H9 (cell line): ENCODE data around the gene CCDC93. TPM values are rescaled to one million over a fixed set of nuclear protein-coding genes. Genes with fewer than 3 reads are reported as not detected.

Experiments
- DNase-seq: peaks from one replicate; pipeline ENCODE4 v3.0.0-alpha.2; 2017
- H2AFZ ChIP-seq: one replicate; pipeline ENCODE4 v1.6.1; 2013; ENCODE audit warnings: mild to moderate bottlenecking, low read length, control low read depth, moderate library complexity
- H2AK5ac ChIP-seq: 2 replicates; pipeline ENCODE4 v1.6.1; 2013; ENCODE audit warnings: low read length, control low read depth, mixed read lengths; ENCODE audit not compliant: insufficient read length
- H2BK120ac ChIP-seq: one replicate; pipeline ENCODE4 v1.6.1; 2013; ENCODE audit warnings: low read depth, mild to moderate bottlenecking, low read length, control low read depth, inconsistent platforms; ENCODE audit not compliant: poor library complexity, severe bottlenecking
- H2BK12ac ChIP-seq: 2 replicates; pipeline ENCODE4 v1.6.1; 2013; ENCODE audit warnings: low read length, control low read depth, mixed read lengths, low read depth; ENCODE audit not compliant: insufficient read length
- H2BK15ac ChIP-seq: 2 replicates; pipeline ENCODE4 v1.6.1; 2013; ENCODE audit warnings: low read depth, low read length, control low read depth
- H2BK20ac ChIP-seq: one replicate; pipeline ENCODE4 v1.6.1; 2013; ENCODE audit warnings: low read depth, mild to moderate bottlenecking, low read length, control low read depth, inconsistent platforms; ENCODE audit not compliant: poor library complexity, severe bottlenecking
- H2BK5ac ChIP-seq: 2 replicates; pipeline ENCODE4 v1.6.1; 2013; ENCODE audit warnings: low read length, control low read depth, mixed read lengths; ENCODE audit not compliant: insufficient read length
- H3K14ac ChIP-seq: 2 replicates; pipeline ENCODE4 v1.6.1; 2013; ENCODE audit warnings: low read length, control low read depth; ENCODE audit not compliant: insufficient read depth
- H3K18ac ChIP-seq: 2 replicates; pipeline ENCODE4 v1.6.1; 2013; ENCODE audit warnings: low read depth, mild to moderate bottlenecking, mixed read lengths, low read length, control low read depth; ENCODE audit not compliant: insufficient read length
- H3K23ac ChIP-seq: 2 replicates; pipeline ENCODE4 v1.6.1; 2013; ENCODE audit warnings: low read length, control low read depth, mixed read lengths, low read depth; ENCODE audit not compliant: insufficient read length
- H3K23me2 ChIP-seq: 2 replicates; pipeline ENCODE4 v1.6.1; 2013; ENCODE audit warnings: low read depth, mild to moderate bottlenecking, mixed read lengths, low read length, control low read depth; ENCODE audit not compliant: insufficient read length, poor library complexity, severe bottlenecking
- H3K27ac ChIP-seq: 2 replicates; pipeline ENCODE4 v1.5.1; 2013; ENCODE audit warnings: low read length, control low read depth, mixed read lengths, low read depth; ENCODE audit not compliant: insufficient read length
- H3K27me3 ChIP-seq: 2 replicates; pipeline ENCODE4 v1.6.1; 2013; ENCODE audit warnings: low read length, control low read depth, inconsistent platforms; ENCODE audit not compliant: insufficient read depth
- H3K4ac ChIP-seq: 2 replicates; pipeline ENCODE4 v1.6.1; 2013; ENCODE audit warnings: low read depth, mild to moderate bottlenecking, control low read depth, inconsistent platforms, low read length, moderate library complexity
- H3K4me1 ChIP-seq: 2 replicates; pipeline ENCODE4 v1.6.1; 2013; ENCODE audit warnings: low read length, control low read depth, inconsistent platforms; ENCODE audit not compliant: insufficient read depth
- H3K4me2 ChIP-seq: 2 replicates; pipeline ENCODE4 v1.6.1; 2013; ENCODE audit warnings: low read length, control low read depth, mixed read lengths; ENCODE audit not compliant: insufficient read length, insufficient read depth
- H3K56ac ChIP-seq: 2 replicates; pipeline ENCODE4 v1.6.1; 2013; ENCODE audit warnings: low read depth, mild to moderate bottlenecking, mixed read lengths, low read length, control low read depth; ENCODE audit not compliant: insufficient read length
- H3K79me1 ChIP-seq: 2 replicates; pipeline ENCODE4 v1.6.1; 2013; ENCODE audit warnings: low read depth, mild to moderate bottlenecking, moderate library complexity, low read length, control low read depth, inconsistent platforms; ENCODE audit not compliant: insufficient read depth, poor library complexity, severe bottlenecking
- H3K79me2 ChIP-seq: 2 replicates; pipeline ENCODE4 v1.6.1; 2013; ENCODE audit warnings: low read length, control low read depth, inconsistent platforms; ENCODE audit not compliant: insufficient read depth
- H3K9ac ChIP-seq: 2 replicates; pipeline ENCODE4 v1.6.1; 2013; ENCODE audit warnings: low read length, control low read depth, mixed read lengths; ENCODE audit not compliant: insufficient read length; ENCODE audit errors: extremely low read depth
- H3K9me3 ChIP-seq: one replicate; pipeline ENCODE4 v1.6.1; 2013; ENCODE audit warnings: low read depth, low read length, inconsistent platforms; ENCODE audit not compliant: control insufficient read depth
- H3T11ph ChIP-seq: one replicate; pipeline ENCODE4 v1.6.1; 2013; ENCODE audit warnings: mild to moderate bottlenecking, low read length, control low read depth, inconsistent platforms
- H4K20me1 ChIP-seq: one replicate; pipeline ENCODE4 v1.6.1; 2013; ENCODE audit not compliant: control insufficient read depth, insufficient read length, insufficient read depth
- H4K5ac ChIP-seq: 2 replicates; pipeline ENCODE4 v1.6.1; 2013; ENCODE audit warnings: low read depth, mild to moderate bottlenecking, mixed read lengths, low read length, control low read depth; ENCODE audit not compliant: insufficient read length
- H4K8ac ChIP-seq: replicated peaks from 2 replicates; pipeline ENCODE4 v1.6.1; 2013; ENCODE audit warnings: low read length, control low read depth, mixed read lengths, low read depth; ENCODE audit not compliant: insufficient read length
- H4K91ac ChIP-seq: 2 replicates; pipeline ENCODE4 v1.6.1; 2013; ENCODE audit warnings: low read depth, mild to moderate bottlenecking, moderate library complexity, mixed read lengths, low read length, control low read depth; ENCODE audit not compliant: insufficient read length
- H3K27ac Mint-ChIP-seq, 3 experiments: 2 replicates in 2 of 3; 3 replicates in 1 of 3; pipeline ENCODE4 v1.8.0; 2020 to 2021; ENCODE audit warnings: mixed read lengths in 3 of 3, mild to moderate bottlenecking in 1 of 3, moderate library complexity in 1 of 3
- H3K27me3 Mint-ChIP-seq: 2 replicates; pipeline ENCODE4 v1.8.0; 2021; ENCODE audit warnings: low read depth, mild to moderate bottlenecking, moderate library complexity, mixed read lengths
- H3K36me3 Mint-ChIP-seq, 3 experiments: 2 replicates in 2 of 3; 3 replicates in 1 of 3; pipeline ENCODE4 v1.8.0; 2020 to 2021; ENCODE audit warnings: low read depth in 3 of 3, mixed read lengths in 3 of 3; ENCODE audit not compliant: insufficient read depth in 1 of 3
- H3K4me1 Mint-ChIP-seq, 2 experiments: 2 replicates each; pipeline ENCODE4 v1.8.0; 2020; ENCODE audit warnings: mixed read lengths in 2 of 2
- H3K4me3 Mint-ChIP-seq, 2 experiments: 2 replicates in 1 of 2; 3 replicates in 1 of 2; pipeline ENCODE4 v1.8.0; 2020 to 2021; ENCODE audit warnings: mild to moderate bottlenecking in 2 of 2, mixed read lengths in 2 of 2, moderate library complexity in 1 of 2
- H3K9me3 Mint-ChIP-seq, 2 experiments: 2 replicates in 1 of 2; 3 replicates in 1 of 2; pipeline ENCODE4 v1.8.0; 2020; ENCODE audit warnings: mild to moderate bottlenecking in 2 of 2, mixed read lengths in 2 of 2, moderate library complexity in 1 of 2
- WGBS: extraction: QIAGEN DNeasy Blood & Tissue Kit; methylation state at CpG from one replicate; pipeline ENCODE4 v1.1.7; 2013; ENCODE audit warnings: missing lambda C conversion rate, low lambda C conversion rate, mixed read lengths; ENCODE audit not compliant: insufficient read length; ENCODE audit errors: extremely low coverage; 5-methylcytosine and 5-hydroxymethylcytosine counted together
- total RNA-seq: library from RNA; stranded (reverse); gene quantifications from 2 replicates; pipeline ENCODE4 v1.2.1, GENCODE V29; 2021
- TF ChIP-seq, protein P1 (sequence below): fragments of 200-600 bp; sonication (generic); conservative IDR thresholded peaks from 3 replicates; pipeline ENCODE4 v1.8.0; 2021; ENCODE audit warnings: antibody characterized with exemption, mild to moderate bottlenecking

CCDC93 gene
- total RNA-seq, 1 experiment from 2014 or later: 16.4 TPM

DNA sequence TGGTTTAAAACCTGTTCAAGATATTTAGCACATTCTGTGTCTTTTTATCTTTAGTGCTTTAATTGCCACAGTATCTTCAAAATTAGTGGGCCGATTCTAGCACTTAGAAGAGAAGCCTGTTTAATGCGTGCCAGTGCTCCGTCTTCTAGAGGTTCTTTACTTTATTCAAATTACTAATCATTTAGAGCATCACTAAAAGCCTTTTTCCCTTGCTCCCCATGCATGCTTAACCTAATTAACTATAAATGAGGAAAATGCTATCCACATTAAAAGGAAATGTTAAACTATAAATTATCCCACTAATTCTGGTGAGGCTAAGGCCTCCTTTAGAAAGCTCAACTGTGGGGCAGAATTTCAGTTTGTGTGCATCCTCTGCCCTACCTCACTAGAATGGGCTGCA lies 42.9 kb upstream of the CCDC93 start:
- H3K27ac Mint-ChIP-seq: no peak overlapping the region

More for the DNA sequence above, 42.9 kb upstream of the CCDC93 start:
- Histone ChIP-seq H3K23me2 (no peaks in the 10 kb centered on the region), H2BK120ac (no peak overlapping the region), H2BK20ac (no peak overlapping the region), H3K9me3 (no peaks in the 10 kb centered on the region), H3K79me2 (no peaks in the 10 kb centered on the region), H2AFZ (no peak overlapping the region), H3K18ac (no peak overlapping the region), H2BK5ac (no peak overlapping the region), H2BK12ac (no peak overlapping the region), H3K27ac (no peak overlapping the region), H4K8ac (no peak overlapping the region), H3K79me1 (no peaks in the 10 kb centered on the region), H3K4me1 (no peaks in the 10 kb centered on the region), H3K4ac (no peak overlapping the region), H3K27me3 (no peaks in the 10 kb centered on the region), H3T11ph (no peak overlapping the region), H2AK5ac (no peak overlapping the region), H3K56ac (no peak overlapping the region), H3K4me2 (no peak overlapping the region), H2BK15ac (no peak overlapping the region), H4K20me1 (no peaks in the 10 kb centered on the region), H3K23ac (no peak overlapping the region), H4K91ac (no peak overlapping the region), H4K5ac (no peak overlapping the region), H3K9ac (no peak overlapping the region), H3K14ac (no peak overlapping the region)
- Mint-ChIP-seq H3K9me3 (no peaks in the 10 kb centered on the region), H3K4me1 (peaks cover 2 to 6% of the 10 kb centered on the region in 2 experiments), H3K36me3 (no peaks in the 10 kb centered on the region), H3K4me3 (no peak overlapping the region), H3K27me3 (peaks cover under 1% of the 10 kb centered on the region; the same call in 1 of the 2 replicates)
- no CpG with 5 or more reads among the region's 3 CpGs for WGBS
- TF ChIP-seq, protein P1, sequence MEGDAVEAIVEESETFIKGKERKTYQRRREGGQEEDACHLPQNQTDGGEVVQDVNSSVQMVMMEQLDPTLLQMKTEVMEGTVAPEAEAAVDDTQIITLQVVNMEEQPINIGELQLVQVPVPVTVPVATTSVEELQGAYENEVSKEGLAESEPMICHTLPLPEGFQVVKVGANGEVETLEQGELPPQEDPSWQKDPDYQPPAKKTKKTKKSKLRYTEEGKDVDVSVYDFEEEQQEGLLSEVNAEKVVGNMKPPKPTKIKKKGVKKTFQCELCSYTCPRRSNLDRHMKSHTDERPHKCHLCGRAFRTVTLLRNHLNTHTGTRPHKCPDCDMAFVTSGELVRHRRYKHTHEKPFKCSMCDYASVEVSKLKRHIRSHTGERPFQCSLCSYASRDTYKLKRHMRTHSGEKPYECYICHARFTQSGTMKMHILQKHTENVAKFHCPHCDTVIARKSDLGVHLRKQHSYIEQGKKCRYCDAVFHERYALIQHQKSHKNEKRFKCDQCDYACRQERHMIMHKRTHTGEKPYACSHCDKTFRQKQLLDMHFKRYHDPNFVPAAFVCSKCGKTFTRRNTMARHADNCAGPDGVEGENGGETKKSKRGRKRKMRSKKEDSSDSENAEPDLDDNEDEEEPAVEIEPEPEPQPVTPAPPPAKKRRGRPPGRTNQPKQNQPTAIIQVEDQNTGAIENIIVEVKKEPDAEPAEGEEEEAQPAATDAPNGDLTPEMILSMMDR: no peak
- no peak for DNase-seq
